B cell (primary cell): ENCODE results near the gene SNX20. TPM values are rescaled to one million over a fixed set of nuclear protein-coding genes. Genes with fewer than 3 reads are reported as not detected.
A peak's percentile ranks its signal among the peaks of the same experiment; 100 is the strongest.

Experiments
- ATAC-seq: fragments of 200-7000 bp; cut with Tn5 transposase; one replicate; pipeline ENCODE4 v1.10.0; 2021; ENCODE audit warnings: low read depth, mild to moderate bottlenecking, moderate number of reproducible peaks, moderate library complexity
- CTCF ChIA-PET: fragments of 350-600 bp; sonication (Branson Sonifier 250); formaldehyde crosslinking; loops from one replicate; lab custom pipeline; 2021; ENCODE audit warnings: antibody characterized with exemption, inconsistent platforms; lab: Charles Lee
- POLR2A ChIA-PET: fragments of 350-600 bp; sonication (Branson Sonifier 250); formaldehyde crosslinking; loops from one replicate; lab custom pipeline; 2021; ENCODE audit warnings: antibody characterized with exemption; lab: Charles Lee
- DNase-seq: peaks from one replicate; pipeline ENCODE4 v3.0.0; 2013
- H2AFZ ChIP-seq: 2 replicates; pipeline ENCODE4 v1.6.1; 2012; ENCODE audit warnings: mild to moderate bottlenecking, low read depth, low read length; ENCODE audit not compliant: insufficient read depth, poor library complexity, severe bottlenecking
- H3K27ac ChIP-seq, 2 donors: 1 replicate in 1 of 2; 2 replicates in 1 of 2; pipeline ENCODE4 v1.5.1; 2012 to 2013; ENCODE audit warnings: low read length in 2 of 2, mild to moderate bottlenecking in 2 of 2, moderate library complexity in 1 of 2
- H3K27me3 ChIP-seq, 4 experiments: fragments of 200-600 bp in 1 of 4; sonication (generic) in 1 of 4; replicated peaks in 1 of 4; 1 replicate in 2 of 4; 2 replicates in 2 of 4; pipeline versions ENCODE4 v1.6.1 to v1.7.0; 2013 to 2016; ENCODE audit warnings: low read length in 3 of 4, mild to moderate bottlenecking in 2 of 4, mixed read lengths in 1 of 4, moderate library complexity in 1 of 4; ENCODE audit not compliant: insufficient read depth in 4 of 4, control insufficient read depth in 3 of 4; ENCODE audit errors: control extremely low read depth in 1 of 4
- H3K36me3 ChIP-seq, 2 experiments: replicated peaks in 1 of 2; 1 replicate in 1 of 2; 2 replicates in 1 of 2; pipeline versions ENCODE4 v1.6.1 to v1.7.1; 2013; ENCODE audit warnings: low read length in 1 of 2; ENCODE audit not compliant: insufficient read depth in 2 of 2, control insufficient read depth in 1 of 2; ENCODE audit errors: control extremely low read depth in 1 of 2, extremely low read depth in 1 of 2
- H3K4me1 ChIP-seq, 2 donors: fragments of 200-600 bp in 1 of 2; sonication (generic) in 1 of 2; 1 replicate in 1 of 2; 2 replicates in 1 of 2; pipeline versions ENCODE4 v1.5.1 to v1.6.1; 2013 to 2017; ENCODE audit warnings: low read length in 2 of 2; ENCODE audit not compliant: control insufficient read depth in 2 of 2, insufficient read depth in 2 of 2
- H3K4me2 ChIP-seq: replicated peaks from 2 replicates; pipeline ENCODE3; 2012; ENCODE audit warnings: mild to moderate bottlenecking, low read depth, low read length; ENCODE audit not compliant: poor library complexity, severe bottlenecking
- H3K4me3 ChIP-seq, 5 experiments: fragments of 200-600 bp in 1 of 5; sonication (generic) in 1 of 5; 1 replicate in 3 of 5; 2 replicates in 2 of 5; pipeline versions ENCODE4 v1.5.1 to v1.7.0; 2011 to 2016; ENCODE audit warnings: low read length in 4 of 5, mild to moderate bottlenecking in 4 of 5, low read depth in 2 of 5, control low read depth in 1 of 5, moderate library complexity in 1 of 5; ENCODE audit not compliant: insufficient read depth in 1 of 5; ENCODE audit errors: control extremely low read depth in 1 of 5, extremely low read depth in 1 of 5
- H3K79me2 ChIP-seq: fragments of 200-600 bp; sonication (generic); one replicate; pipeline ENCODE4 v1.6.0; 2016; ENCODE audit warnings: low read length; ENCODE audit not compliant: control insufficient read depth, insufficient read depth
- H3K9ac ChIP-seq: fragments of 200-600 bp; sonication (generic); 2 replicates; pipeline ENCODE4 v1.6.1; 2017; ENCODE audit warnings: mild to moderate bottlenecking, low read length, moderate library complexity
- H3K9me3 ChIP-seq, 3 donors: one replicate each; pipeline versions ENCODE4 v1.6.1 to v1.7.1; 2013; ENCODE audit warnings: low read length in 2 of 3; ENCODE audit not compliant: control insufficient read depth in 2 of 3, insufficient read depth in 1 of 3; ENCODE audit errors: control extremely low read depth in 1 of 3
- H4K20me1 ChIP-seq: 2 replicates; pipeline ENCODE4 v1.6.0; 2012; ENCODE audit warnings: mild to moderate bottlenecking, low read length; ENCODE audit not compliant: insufficient read depth, control insufficient read depth, poor library complexity, severe bottlenecking
- H3K27ac Mint-ChIP-seq: one replicate; pipeline ENCODE4 v1.8.0; 2021; ENCODE audit warnings: mixed read lengths
- H3K27me3 Mint-ChIP-seq: one replicate; pipeline ENCODE4 v1.8.0; 2021; ENCODE audit warnings: mixed read lengths
- H3K4me1 Mint-ChIP-seq: one replicate; pipeline ENCODE4 v1.8.0; 2021; ENCODE audit warnings: mixed read lengths
- H3K4me3 Mint-ChIP-seq: one replicate; pipeline ENCODE4 v1.8.0; 2021; ENCODE audit warnings: mixed read lengths
- H3K9me3 Mint-ChIP-seq: one replicate; pipeline ENCODE4 v1.8.0; 2022; ENCODE audit warnings: mixed read lengths; ENCODE audit not compliant: insufficient read depth
- CTCF ChIP-seq: fragments of 200-600 bp; IDR thresholded peaks from one replicate; pipeline ENCODE4 v1.8.0; 2022; ENCODE audit warnings: antibody characterized with exemption, mild to moderate bottlenecking
- EZH2 ChIP-seq: IDR thresholded peaks from 2 replicates; pipeline ENCODE4 v1.6.1; 2012; ENCODE audit warnings: borderline replicate concordance, low read depth, mild to moderate bottlenecking, moderate library complexity, low read length; ENCODE audit not compliant: insufficient read depth, poor library complexity, severe bottlenecking
- WGBS: methylation state at CpG from one replicate; pipeline ENCODE4 v1.1.5; 2013; ENCODE audit warnings: missing lambda C conversion rate; ENCODE audit not compliant: insufficient coverage; 5-methylcytosine and 5-hydroxymethylcytosine counted together
- intact Hi-C: fragments of 100-400 bp; cut with micrococcal nuclease; formaldehyde crosslinking; loops from one replicate; pipeline ENCODE4 v1.10.0; 2022
- polyA plus RNA-seq: library from polyadenylated mRNA; depleted of rRNA; stranded (reverse); fragments of >200 nt; gene quantifications from 2 replicates; pipeline ENCODE4 v1.2.3, GENCODE V29; 2012
- total RNA-seq, 2 donors: library from RNA; stranded (reverse); fragments of 120-200 nt in 1 of 2; gene quantifications; 1 replicate in 1 of 2; 2 replicates in 1 of 2; pipeline versions ENCODE4 v1.2.3 to v1.2.4, GENCODE V29; 2013 to 2022

SNX20 gene
- total and polyA plus RNA-seq, 2 donors (not counting 1 experiment from before 2014, with no cell fraction given), result 34.7 to 43.0 TPM

GRCh38 chr16:50628156-50628802 lies 52.8 kb downstream of the SNX20 start:
- intact Hi-C loops, result no loop called here
- TF ChIP-seq CTCF (no peak), EZH2 (no peak)

GRCh38 chr16:50627419-50627818 lies 53.7 kb downstream of the SNX20 start:
- intact Hi-C loops, result loop anchor here (1.0 kb wide), 1 partner anchor 80 kb away; no protein-coding TSS in a partner anchor
- CTCF ChIA-PET, result interaction anchor here (0.7 to 2.1 kb wide), 8 partner anchors 37 to 560 kb away, joined by 3 to 13 read pairs (median 4); partner anchors contain the start of gene NKD1
- H3K27me3 Mint-ChIP-seq, result no peaks in the 10 kb centered on the region

More at GRCh38 chr16:50628156-50628802, 52.8 kb downstream of the SNX20 start:
- H3K27ac ChIP-seq, result no peak overlapping the region
- H3K4me3 ChIP-seq, result no peak overlapping the region
- no peak overlapping the region for H3K4me2 ChIP-seq
- Mint-ChIP-seq H3K9me3 (no peaks in the 10 kb centered on the region), H3K27ac (no peak overlapping the region), H3K4me3 (no peak overlapping the region), H3K27me3 (no peaks in the 10 kb centered on the region), H3K4me1 (peaks cover 13% of the 10 kb centered on the region)
- no peaks in the 10 kb centered on the region for H3K79me2 ChIP-seq
- ATAC-seq (no peak), DNase-seq (no peak)
- no peaks in the 10 kb centered on the region for H3K27me3 ChIP-seq
- peaks cover 12 to 14% of the 10 kb centered on the region in 2 donors for H3K4me1 ChIP-seq
- WGBS, result 90% methylated on average over 8 of the region's 9 CpGs
- H3K9me3 ChIP-seq, result peaks cover 0 to 3% (median 0%) of the 10 kb centered on the region in 3 donors
- H4K20me1 ChIP-seq, result no peaks in the 10 kb centered on the region
- no peak overlapping the region for H3K9ac ChIP-seq
- POLR2A ChIA-PET, result no interaction called here
- CTCF ChIA-PET, result interaction anchor here (0.7 to 2.1 kb wide), 11 partner anchors 33 to 417 kb away, joined by 3 to 13 read pairs (median 4); partner anchors contain the start of gene NKD1
- H3K36me3 ChIP-seq, result no peaks in the 10 kb centered on the region
- no peak overlapping the region for H2AFZ ChIP-seq

More at GRCh38 chr16:50627419-50627818, 53.7 kb downstream of the SNX20 start:
- Histone ChIP-seq H3K4me2 (peak overlapping the region; percentile 61), H3K27ac (no peak overlapping the region), H4K20me1 (no peaks in the 10 kb centered on the region), H3K9me3 (peaks cover 0 to 3% (median 0%) of the 10 kb centered on the region in 3 donors), H3K79me2 (no peaks in the 10 kb centered on the region), H3K27me3 (no peaks in the 10 kb centered on the region), H3K4me3 (no peak overlapping the region), H3K4me1 (peaks cover 12 to 14% of the 10 kb centered on the region in 2 donors), H3K36me3 (no peaks in the 10 kb centered on the region), H3K9ac (peak overlapping the region; percentile 41), H2AFZ (peak overlapping the region; percentile 68)
- Mint-ChIP-seq H3K27ac (peak overlapping the region; percentile 66), H3K4me3 (peak overlapping the region; percentile 53), H3K9me3 (no peaks in the 10 kb centered on the region), H3K4me1 (peaks cover 13% of the 10 kb centered on the region)
- DNase-seq (peak; percentile 65), ATAC-seq (peak; percentile 82)
- WGBS, result 8% methylated on average over 8 of the region's 10 CpGs
- POLR2A ChIA-PET, result interaction anchor here (1.0 kb wide), 1 partner anchor 381 kb away, joined by 3 read pairs; no protein-coding TSS in a partner anchor
- peak; percentile 16 for TF ChIP-seq CTCF
- TF ChIP-seq EZH2, result no peak
